H1 (cell line): ENCODE results near the gene ARHGAP22. TPM values are rescaled to one million over a fixed set of nuclear protein-coding genes. Genes with fewer than 3 reads are reported as not detected.

ENCODE experiments used
- CTCF ChIA-PET: fragments of 300-600 bp; sonication (Branson Sonifier 250); formaldehyde crosslinking; loops from one replicate; lab custom pipeline; 2021; ENCODE audit not compliant: partially characterized antibody; lab: Charles Lee
- POLR2A ChIA-PET: fragments of 300-600 bp; sonication (Branson Sonifier 250); formaldehyde crosslinking; loops from one replicate; lab custom pipeline; 2021; ENCODE audit warnings: inconsistent platforms; ENCODE audit not compliant: partially characterized antibody; lab: Charles Lee
- DNase-seq, 2 experiments: peaks; one replicate each; pipeline versions ENCODE4 v3.0.0 to v3.0.0-alpha.2; 2010 to 2022; ENCODE audit warnings: low spot score in 2 of 2, low read depth in 1 of 2, mixed read lengths in 1 of 2
- FAIRE-seq: peaks from 2 replicates; lab custom pipeline; 2011; peaks lifted over from hg19 to GRCh38; lab: Jason Lieb, UNC
- H2AFZ ChIP-seq: 2 replicates; pipeline ENCODE4 v1.8.1; 2012; ENCODE audit warnings: low read length, inconsistent platforms
- H2AK5ac ChIP-seq: 2 replicates; pipeline ENCODE4 v1.6.1; 2013; ENCODE audit warnings: low read depth, low read length
- H2BK120ac ChIP-seq: replicated peaks from 2 replicates; pipeline ENCODE3; 2013; ENCODE audit warnings: low read depth, low read length, inconsistent platforms
- H2BK12ac ChIP-seq: 2 replicates; pipeline ENCODE4 v1.6.1; 2013; ENCODE audit warnings: low read depth, low read length
- H2BK15ac ChIP-seq: 2 replicates; pipeline ENCODE4 v1.6.1; 2013; ENCODE audit warnings: low read length
- H2BK20ac ChIP-seq: 2 replicates; pipeline ENCODE4 v1.6.1; 2013; ENCODE audit warnings: low read length
- H2BK5ac ChIP-seq: 2 replicates; pipeline ENCODE4 v1.6.1; 2013; ENCODE audit warnings: low read depth, low read length
- H3K14ac ChIP-seq: 2 replicates; pipeline ENCODE4 v1.6.1; 2013; ENCODE audit warnings: inconsistent platforms; ENCODE audit not compliant: insufficient read length
- H3K18ac ChIP-seq: 2 replicates; pipeline ENCODE4 v1.6.1; 2013; ENCODE audit warnings: low read length; ENCODE audit errors: extremely low read depth
- H3K23ac ChIP-seq: 2 replicates; pipeline ENCODE4 v1.6.1; 2013; ENCODE audit warnings: inconsistent platforms; ENCODE audit not compliant: insufficient read length
- H3K23me2 ChIP-seq: 2 replicates; pipeline ENCODE4 v1.6.1; 2013; ENCODE audit warnings: low read depth, low read length
- H3K27ac ChIP-seq: 2 replicates; pipeline ENCODE4 v1.6.1; 2011; ENCODE audit warnings: low read depth, low read length, inconsistent platforms
- H3K27me3 ChIP-seq, 4 experiments: replicated peaks in 1 of 4; 1 replicate in 1 of 4; 2 replicates in 3 of 4; pipeline versions ENCODE4 v1.6.1 to v1.8.1; 2011 to 2013; ENCODE audit warnings: low read length in 3 of 4, mild to moderate bottlenecking in 3 of 4, inconsistent platforms in 2 of 4, mixed read lengths in 2 of 4, moderate library complexity in 1 of 4; ENCODE audit not compliant: control insufficient read depth in 3 of 4, insufficient read depth in 3 of 4; ENCODE audit errors: extremely low read depth in 1 of 4
- H3K36me3 ChIP-seq, 4 experiments: 2 replicates each; pipeline versions ENCODE4 v1.6.1 to v1.8.1; 2011 to 2013; ENCODE audit warnings: mild to moderate bottlenecking in 4 of 4, low read length in 3 of 4, moderate library complexity in 2 of 4, control low read depth in 1 of 4, inconsistent platforms in 1 of 4; ENCODE audit not compliant: insufficient read depth in 4 of 4, control insufficient read depth in 2 of 4
- H3K4ac ChIP-seq: replicated peaks from 2 replicates; pipeline ENCODE3; 2013; ENCODE audit warnings: low read length, low read depth, mixed read lengths, inconsistent platforms; ENCODE audit not compliant: insufficient read length
- H3K4me1 ChIP-seq, 4 experiments: replicated peaks in 1 of 4; 1 replicate in 1 of 4; 2 replicates in 3 of 4; pipeline versions ENCODE4 v1.6.1 to v1.8.1; 2011 to 2013; ENCODE audit warnings: low read length in 3 of 4, inconsistent platforms in 2 of 4, mixed read lengths in 1 of 4; ENCODE audit not compliant: insufficient read depth in 4 of 4, control insufficient read depth in 3 of 4
- H3K4me2 ChIP-seq, 2 experiments: 2 replicates each; pipeline versions ENCODE4 v1.6.1 to v1.8.1; 2011 to 2013; ENCODE audit warnings: low read depth in 2 of 2, low read length in 2 of 2, control low read depth in 1 of 2, inconsistent platforms in 1 of 2, mild to moderate bottlenecking in 1 of 2; ENCODE audit not compliant: insufficient read depth in 1 of 2
- H3K4me3 ChIP-seq, 4 experiments: fragments of 200-600, 300-600 bp in 1 of 4; sonication (generic), shearing (Covaris generic), sonication (Bioruptor Twin) in 1 of 4; 2 replicates each; pipeline versions ENCODE4 v1.5.1 to v1.8.1; 2011 to 2016; ENCODE audit warnings: low read length in 4 of 4, low read depth in 3 of 4, control low read depth in 2 of 4, inconsistent platforms in 2 of 4, mild to moderate bottlenecking in 2 of 4, mixed read lengths in 1 of 4, moderate library complexity in 1 of 4; ENCODE audit not compliant: insufficient read depth in 2 of 4; ENCODE audit errors: extremely low read depth in 1 of 4
- H3K56ac ChIP-seq: replicated peaks from 2 replicates; pipeline ENCODE3; 2013; ENCODE audit warnings: low read depth, mild to moderate bottlenecking, mixed read lengths, low read length, inconsistent platforms; ENCODE audit not compliant: insufficient read length
- H3K79me1 ChIP-seq: 2 replicates; pipeline ENCODE4 v1.6.1; 2013; ENCODE audit warnings: low read depth, low read length, control low read depth
- H3K79me2 ChIP-seq, 2 experiments: 2 replicates each; pipeline versions ENCODE4 v1.6.1 to v1.8.1; 2012 to 2013; ENCODE audit warnings: low read length in 2 of 2, mild to moderate bottlenecking in 2 of 2, inconsistent platforms in 1 of 2; ENCODE audit not compliant: insufficient read depth in 2 of 2, control insufficient read depth in 1 of 2
- H3K9ac ChIP-seq, 4 experiments: replicated peaks in 1 of 4; 1 replicate in 1 of 4; 2 replicates in 3 of 4; pipeline versions ENCODE4 v1.6.1 to v1.8.1; 2011 to 2013; ENCODE audit warnings: low read depth in 3 of 4, low read length in 3 of 4, control low read depth in 2 of 4, mild to moderate bottlenecking in 2 of 4, moderate library complexity in 2 of 4, inconsistent platforms in 1 of 4; ENCODE audit errors: extremely low read depth in 1 of 4
- H3K9me3 ChIP-seq, 2 experiments: 2 replicates each; pipeline versions ENCODE4 v1.6.1 to v1.8.1; 2012 to 2013; ENCODE audit warnings: mild to moderate bottlenecking in 2 of 2, moderate library complexity in 2 of 2, control low read depth in 1 of 2, inconsistent platforms in 1 of 2, low read depth in 1 of 2, low read length in 1 of 2, mixed read lengths in 1 of 2; ENCODE audit not compliant: insufficient read depth in 2 of 2
- H4K20me1 ChIP-seq, 2 experiments: replicated peaks in 1 of 2; 2 replicates each; pipeline versions ENCODE3 to v1.8.1; 2011 to 2013; ENCODE audit warnings: inconsistent platforms in 2 of 2, low read length in 2 of 2, mild to moderate bottlenecking in 1 of 2; ENCODE audit not compliant: insufficient read depth in 2 of 2, control insufficient read depth in 1 of 2
- H4K5ac ChIP-seq: 2 replicates; pipeline ENCODE4 v1.6.1; 2013; ENCODE audit warnings: low read length, low read depth, mixed read lengths, inconsistent platforms; ENCODE audit not compliant: insufficient read length
- H4K8ac ChIP-seq: 2 replicates; pipeline ENCODE4 v1.8.0; 2013; ENCODE audit warnings: mild to moderate bottlenecking, moderate library complexity, low read length, inconsistent platforms; ENCODE audit not compliant: insufficient read depth; ENCODE audit errors: extremely low read depth
- H4K91ac ChIP-seq: replicated peaks from 2 replicates; pipeline ENCODE3; 2013; ENCODE audit warnings: low read length, mixed read lengths, inconsistent platforms; ENCODE audit not compliant: insufficient read length
- CHD2 ChIP-seq: IDR thresholded peaks from 2 replicates; pipeline ENCODE4 v1.6.1; 2012; ENCODE audit warnings: low read length, improper control_type of control experiment
- KDM4A ChIP-seq: IDR thresholded peaks from one replicate; pipeline ENCODE4 v1.7.1; 2012; ENCODE audit warnings: low read depth, mild to moderate bottlenecking, moderate library complexity, low read length, inconsistent platforms; ENCODE audit not compliant: severe bottlenecking
- PHF8 ChIP-seq: fragments of 200-600 bp; sonication (generic); conservative IDR thresholded peaks from 2 replicates; pipeline ENCODE4 v1.7.1; 2012; ENCODE audit warnings: low read depth, mild to moderate bottlenecking, inconsistent platforms, low read length, moderate library complexity
- RBBP5 ChIP-seq: IDR thresholded peaks from 2 replicates; pipeline ENCODE4 v1.7.1; 2012; ENCODE audit warnings: low read depth, mild to moderate bottlenecking, inconsistent platforms, low read length, moderate library complexity, borderline replicate concordance
- SP2 ChIP-seq: IDR thresholded peaks from 2 replicates; pipeline ENCODE4 v1.6.1; 2012; ENCODE audit warnings: mild to moderate bottlenecking, low read length, inconsistent platforms
- SP4 ChIP-seq: IDR thresholded peaks from 2 replicates; pipeline ENCODE4 v1.6.1; 2012; ENCODE audit warnings: low read length, inconsistent platforms
- SUZ12 ChIP-seq: fragments of 200-600 bp; sonication (generic); IDR thresholded peaks from 2 replicates; pipeline ENCODE4 v1.6.1; 2012; ENCODE audit warnings: mild to moderate bottlenecking, inconsistent platforms, low read length, moderate library complexity, mixed read lengths
- TAF1 ChIP-seq: IDR thresholded peaks from 2 replicates; pipeline ENCODE4 v1.6.1; 2011; ENCODE audit warnings: mild to moderate bottlenecking, low read depth, low read length
- USF2 ChIP-seq: IDR thresholded peaks from 2 replicates; pipeline ENCODE4 v1.6.1; 2011; ENCODE audit warnings: low read length, improper control_type of control experiment
- WGBS, 2 experiments: shearing (Covaris generic) in 1 of 2; methylation state at CpG; one replicate each; pipeline versions ENCODE4 v1.1.6 to v1.1.7; 2013 to 2015; ENCODE audit warnings: low lambda C conversion rate in 2 of 2, mixed read lengths in 2 of 2, inconsistent platforms in 1 of 2, low coverage in 1 of 2, missing lambda C conversion rate in 1 of 2; ENCODE audit not compliant: insufficient replicate concordance in 2 of 2, insufficient coverage in 1 of 2, insufficient read length in 1 of 2; ENCODE audit errors: extremely low coverage in 1 of 2, missing lambda C conversion rate in 1 of 2; 5-methylcytosine and 5-hydroxymethylcytosine counted together
- polyA plus RNA-seq, 7 experiments: library from polyadenylated mRNA; depleted of rRNA in 3 of 7; stranded (reverse) in 5 of 7; unstranded in 2 of 7; fragments of >200 nt in 5 of 7; fragments of 200-250 nt in 2 of 7; gene quantifications; 1 replicate in 5 of 7; 2 replicates in 1 of 7; 4 replicates in 1 of 7; pipeline versions ENCODE4 v1.2.1 to v1.2.3, GENCODE V29; 2011 to 2013; ENCODE audit warnings: missing spikeins in 2 of 7, mixed read lengths in 2 of 7
- total RNA-seq: library from RNA; stranded (reverse); fragmentation: NEBNext Ultra II Directional; extraction: Animal tissue kit (Norgen Biotek cat#: 25700); gene quantifications from 2 replicates; pipeline ENCODE4 v1.2.1, GENCODE V29; 2021
- TF ChIP-seq, protein P1 (sequence below): IDR thresholded peaks from 2 replicates; pipeline ENCODE4 v1.6.1; 2012; ENCODE audit warnings: inconsistent platforms

Gene ARHGAP22
- total and polyA plus RNA-seq, 2 of the 8 experiments (the other 6 are each of a cell fraction or from before 2014, with no cell fraction given), result 3.6 to 11.2 TPM

DNA sequence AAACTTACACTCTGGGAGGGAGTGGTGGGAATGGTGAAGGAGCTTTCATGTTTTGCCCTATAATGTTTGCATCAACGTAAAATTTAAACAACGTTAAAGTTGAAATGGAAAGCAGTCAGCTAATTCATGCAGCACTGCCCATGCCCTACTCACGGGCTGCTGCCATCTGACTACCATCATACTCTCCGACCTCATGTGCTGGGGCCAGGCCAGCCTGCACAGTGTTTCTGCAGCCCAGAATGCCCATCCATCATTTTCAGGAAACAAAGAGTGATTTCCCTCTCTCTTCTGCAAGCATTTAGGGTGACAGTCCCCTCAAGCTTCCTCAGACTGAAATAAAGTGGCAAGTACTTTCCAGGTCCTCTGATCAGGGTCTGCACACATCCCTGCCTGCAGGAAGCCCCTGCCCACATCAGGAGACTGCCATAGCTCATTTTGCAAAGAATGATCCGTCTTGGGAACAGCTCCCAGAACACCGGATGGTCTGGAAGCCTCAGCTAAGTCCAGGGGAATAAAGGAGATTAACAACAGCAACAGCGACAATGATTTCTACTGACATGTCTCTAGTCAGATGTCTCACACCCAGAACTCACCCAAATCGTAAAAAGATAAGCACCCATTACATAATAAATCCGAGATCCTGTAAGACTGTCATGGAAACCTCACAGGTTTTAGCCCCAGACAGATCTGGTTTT is 40.3 kb downstream of the ARHGAP22 start:
- H3K23ac ChIP-seq, result no peak overlapping the region
- no peaks in the 10 kb centered on the region for H3K9me3 ChIP-seq
- H4K20me1 ChIP-seq, result no peaks in the 10 kb centered on the region
- no peak overlapping the region for H3K27ac ChIP-seq
- H2BK20ac ChIP-seq, result no peak overlapping the region
- ChIA-PET POLR2A (no interaction called here), CTCF (interaction anchor here (0.9 to 2.2 kb wide), 5 partner anchors 13 to 92 kb away, joined by 3 to 6 read pairs (median 3); no protein-coding TSS in a partner anchor)
- no peak overlapping the region for H4K91ac ChIP-seq
- H2BK5ac ChIP-seq, result no peak overlapping the region
- no peak overlapping the region for H3K18ac ChIP-seq
- DNase-seq (no peak), FAIRE-seq (no peak)
- H3K79me2 ChIP-seq, result no peaks in the 10 kb centered on the region
- no peak overlapping the region for H3K14ac ChIP-seq
- no peak overlapping the region for H3K9ac ChIP-seq
- H3K36me3 ChIP-seq, result no peaks in the 10 kb centered on the region
- H2BK15ac ChIP-seq, result no peak overlapping the region
- H3K27me3 ChIP-seq, result no peaks in the 10 kb centered on the region
- H3K79me1 ChIP-seq, result no peaks in the 10 kb centered on the region
- H3K56ac ChIP-seq, result no peak overlapping the region
- H3K4me2 ChIP-seq, result no peak overlapping the region
- H2AK5ac ChIP-seq, result no peak overlapping the region
- no peaks in the 10 kb centered on the region for H3K4me1 ChIP-seq
- H2BK12ac ChIP-seq, result no peak overlapping the region
- no peak overlapping the region for H3K4ac ChIP-seq
- no peak overlapping the region for H2BK120ac ChIP-seq
- H4K8ac ChIP-seq, result no peak overlapping the region
- H3K4me3 ChIP-seq, result no peak overlapping the region
- H3K23me2 ChIP-seq, result no peaks in the 10 kb centered on the region
- no peak overlapping the region for H2AFZ ChIP-seq
- H4K5ac ChIP-seq, result no peak overlapping the region
- WGBS, 2 experiments, result 87% methylated on average over 9 of the region's 9 CpGs; no CpG with 5 or more reads in 1 of the 2 experiments
- TF ChIP-seq PHF8 (no peak), CHD2 (no peak), SP2 (no peak), SP4 (no peak), RBBP5 (no peak), SUZ12 (no peak), TAF1 (no peak), USF2 (no peak), KDM4A (no peak)
- TF ChIP-seq, protein P1, sequence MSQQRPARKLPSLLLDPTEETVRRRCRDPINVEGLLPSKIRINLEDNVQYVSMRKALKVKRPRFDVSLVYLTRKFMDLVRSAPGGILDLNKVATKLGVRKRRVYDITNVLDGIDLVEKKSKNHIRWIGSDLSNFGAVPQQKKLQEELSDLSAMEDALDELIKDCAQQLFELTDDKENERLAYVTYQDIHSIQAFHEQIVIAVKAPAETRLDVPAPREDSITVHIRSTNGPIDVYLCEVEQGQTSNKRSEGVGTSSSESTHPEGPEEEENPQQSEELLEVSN, result no peak
